Coronary artery (tissue), 2 donors: Measurements from ENCODE around the gene QRICH1.

ENCODE experiments used
- DNase-seq: peaks from one replicate; pipeline ENCODE4 v3.0.0-alpha.2; 2017; ENCODE audit warnings: low spot score
- H3K27ac ChIP-seq, 2 donors: fragments of 200-600 bp; sonication (generic); one replicate each; pipeline ENCODE4 v1.5.1; 2016 to 2019
- H3K4me3 ChIP-seq: fragments of 200-600 bp; sonication (generic); 2 replicates; pipeline ENCODE4 v1.5.1; 2016; ENCODE audit warnings: mild to moderate bottlenecking, moderate library complexity
- TF ChIP-seq, protein P1 (sequence below): fragments of 200-600 bp; sonication (generic); IDR thresholded peaks from one replicate; pipeline ENCODE4 v1.5.1; 2019; ENCODE audit warnings: antibody characterized with exemption

Gene QRICH1

DNA sequence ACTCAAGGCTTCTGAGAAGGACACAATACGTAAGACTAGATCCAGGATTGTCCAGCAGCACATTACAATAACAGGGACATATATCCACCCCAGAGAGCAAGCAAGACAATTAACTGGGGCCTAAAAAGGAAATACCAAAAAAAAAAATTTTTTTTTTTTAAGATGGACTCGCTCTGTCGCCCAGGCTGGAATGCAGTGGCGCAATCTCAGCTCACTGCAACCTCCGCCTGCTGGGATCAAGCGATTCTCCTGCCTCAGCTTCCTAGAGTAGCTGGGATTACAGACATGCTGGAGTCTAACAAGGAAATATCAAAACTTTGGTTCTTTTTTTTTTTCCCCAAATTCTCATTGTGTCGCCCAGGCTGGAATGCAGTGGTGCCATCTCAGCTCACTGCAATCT is 35.9 kb downstream of the QRICH1 start:
- H3K4me3 ChIP-seq, result no peak overlapping the region
- no peak overlapping the region for H3K27ac ChIP-seq
- TF ChIP-seq, protein P1, sequence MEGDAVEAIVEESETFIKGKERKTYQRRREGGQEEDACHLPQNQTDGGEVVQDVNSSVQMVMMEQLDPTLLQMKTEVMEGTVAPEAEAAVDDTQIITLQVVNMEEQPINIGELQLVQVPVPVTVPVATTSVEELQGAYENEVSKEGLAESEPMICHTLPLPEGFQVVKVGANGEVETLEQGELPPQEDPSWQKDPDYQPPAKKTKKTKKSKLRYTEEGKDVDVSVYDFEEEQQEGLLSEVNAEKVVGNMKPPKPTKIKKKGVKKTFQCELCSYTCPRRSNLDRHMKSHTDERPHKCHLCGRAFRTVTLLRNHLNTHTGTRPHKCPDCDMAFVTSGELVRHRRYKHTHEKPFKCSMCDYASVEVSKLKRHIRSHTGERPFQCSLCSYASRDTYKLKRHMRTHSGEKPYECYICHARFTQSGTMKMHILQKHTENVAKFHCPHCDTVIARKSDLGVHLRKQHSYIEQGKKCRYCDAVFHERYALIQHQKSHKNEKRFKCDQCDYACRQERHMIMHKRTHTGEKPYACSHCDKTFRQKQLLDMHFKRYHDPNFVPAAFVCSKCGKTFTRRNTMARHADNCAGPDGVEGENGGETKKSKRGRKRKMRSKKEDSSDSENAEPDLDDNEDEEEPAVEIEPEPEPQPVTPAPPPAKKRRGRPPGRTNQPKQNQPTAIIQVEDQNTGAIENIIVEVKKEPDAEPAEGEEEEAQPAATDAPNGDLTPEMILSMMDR, result no peak
- DNase-seq, result no peak

DNA sequence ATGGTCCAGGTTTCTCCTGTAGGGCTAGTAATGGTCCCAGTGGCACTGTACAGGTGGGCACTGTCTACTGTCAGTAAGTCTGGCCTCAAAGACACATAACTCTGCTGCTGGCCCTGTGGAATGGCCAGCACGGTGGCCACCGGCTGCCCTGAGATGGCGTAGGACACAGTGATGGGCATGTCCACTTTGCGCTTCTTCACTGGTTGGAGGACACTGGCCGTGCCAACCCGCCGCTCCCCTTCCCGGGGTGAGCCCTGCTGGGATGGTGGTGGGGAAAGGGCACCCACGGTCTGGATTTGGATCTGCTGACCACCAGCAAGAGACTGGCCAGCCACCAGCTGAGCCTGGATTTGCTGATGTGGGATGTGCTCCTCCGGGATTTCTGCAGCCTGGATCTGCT is 36.6 kb downstream of the QRICH1 start:
- Histone ChIP-seq H3K27ac (no peak overlapping the region), H3K4me3 (no peak overlapping the region)
- no peak for DNase-seq
- TF ChIP-seq, protein P1, result no peak

DNA sequence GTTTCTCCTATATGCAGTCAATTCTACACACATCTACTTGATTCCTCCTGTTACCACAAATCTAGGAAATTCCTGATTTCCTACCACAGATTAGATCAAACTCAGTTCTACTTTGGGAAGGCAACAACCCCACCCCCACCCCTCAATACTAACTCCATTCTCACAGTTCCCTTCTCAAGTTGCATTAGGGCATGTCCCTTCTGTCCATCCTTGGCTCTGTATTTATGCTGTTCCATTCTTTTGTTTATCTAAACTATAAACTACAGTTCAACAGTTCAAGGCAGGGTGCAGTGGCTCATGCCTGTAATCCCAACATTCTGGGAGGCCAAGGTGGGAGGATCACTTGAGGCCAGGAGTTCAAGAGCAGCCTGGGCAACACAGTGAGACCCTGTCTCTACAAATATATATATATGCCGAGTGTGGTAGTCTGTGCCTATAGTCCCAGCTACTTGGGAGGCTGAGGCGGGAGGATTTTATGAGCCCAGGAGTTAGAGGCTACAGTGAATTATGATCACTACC is 39.5 kb downstream of the QRICH1 start:
- H3K4me3 ChIP-seq, result no peak overlapping the region
- DNase-seq, result no peak
- no peak overlapping the region for H3K27ac ChIP-seq
- TF ChIP-seq, protein P1, result no peak

DNA sequence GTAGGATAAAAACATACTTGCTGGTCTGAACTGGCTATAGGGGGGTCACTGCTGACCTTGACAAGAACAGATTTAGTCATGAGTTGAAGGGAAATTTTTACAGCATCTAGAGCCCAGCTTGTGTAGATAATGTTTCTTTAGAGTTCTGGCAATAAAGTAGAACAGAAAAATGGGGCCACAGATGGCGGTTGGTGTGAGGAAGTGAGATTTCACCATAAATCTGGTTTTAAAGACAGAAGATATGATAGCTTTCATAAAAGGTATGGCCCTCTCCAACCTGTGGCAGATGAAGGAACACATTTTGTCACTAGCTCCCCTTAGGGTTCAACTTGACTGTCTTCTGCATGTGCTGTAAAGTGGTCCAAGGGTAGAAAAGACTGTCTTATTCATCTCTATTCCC is 40.3 kb downstream of the QRICH1 start:
- no peak for DNase-seq
- Histone ChIP-seq H3K4me3 (no peak overlapping the region), H3K27ac (no peak overlapping the region)
- TF ChIP-seq, protein P1, result no peak

DNA sequence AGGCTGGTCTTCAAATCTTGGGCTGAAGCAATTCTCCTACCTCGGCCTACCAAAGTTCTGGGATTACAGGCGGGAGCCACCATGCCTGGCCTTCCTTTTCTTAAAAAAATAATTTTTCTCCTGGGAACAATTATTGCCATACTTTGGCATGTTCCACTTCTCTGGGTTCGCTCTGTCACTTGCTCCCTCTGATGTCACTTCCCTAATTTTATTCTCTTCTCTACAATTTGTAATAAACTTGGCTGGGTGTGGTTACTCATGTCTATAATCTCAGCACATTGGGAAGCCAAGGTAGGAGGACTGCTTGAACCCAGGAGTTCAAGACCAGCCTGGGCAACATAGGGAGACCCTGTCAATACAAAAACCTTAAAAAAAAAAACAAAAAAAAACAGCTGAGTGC is 58.6 kb downstream of the QRICH1 start:
- DNase-seq, result no peak
- Histone ChIP-seq H3K4me3 (no peak overlapping the region), H3K27ac (peak overlapping the region in 1 of 2 donors; percentile 32)
- TF ChIP-seq, protein P1, result no peak

DNA sequence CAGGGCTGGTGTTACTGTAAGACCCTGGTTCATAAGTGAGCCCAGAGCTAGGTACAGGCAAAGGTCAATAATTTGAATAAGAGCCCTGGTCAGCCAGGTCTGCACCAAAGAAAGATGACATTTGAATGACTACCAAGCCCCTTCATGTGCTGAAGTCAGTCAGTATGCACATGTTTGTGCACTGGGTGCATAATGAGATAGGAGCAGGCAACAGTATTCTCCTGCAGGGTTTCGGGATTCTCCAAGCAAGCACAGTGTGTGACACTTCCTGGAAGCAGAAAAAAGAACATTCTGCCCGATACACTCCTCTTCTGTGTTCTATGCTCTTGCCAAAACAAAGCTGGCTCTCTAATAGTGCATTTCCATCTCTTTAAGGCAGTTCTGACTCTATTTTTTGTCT is 59.2 kb downstream of the QRICH1 start:
- no peak for DNase-seq
- H3K4me3 ChIP-seq, result no peak overlapping the region
- H3K27ac ChIP-seq, result peak overlapping the region in 1 of 2 donors; percentile 32
- TF ChIP-seq, protein P1, result no peak

DNA sequence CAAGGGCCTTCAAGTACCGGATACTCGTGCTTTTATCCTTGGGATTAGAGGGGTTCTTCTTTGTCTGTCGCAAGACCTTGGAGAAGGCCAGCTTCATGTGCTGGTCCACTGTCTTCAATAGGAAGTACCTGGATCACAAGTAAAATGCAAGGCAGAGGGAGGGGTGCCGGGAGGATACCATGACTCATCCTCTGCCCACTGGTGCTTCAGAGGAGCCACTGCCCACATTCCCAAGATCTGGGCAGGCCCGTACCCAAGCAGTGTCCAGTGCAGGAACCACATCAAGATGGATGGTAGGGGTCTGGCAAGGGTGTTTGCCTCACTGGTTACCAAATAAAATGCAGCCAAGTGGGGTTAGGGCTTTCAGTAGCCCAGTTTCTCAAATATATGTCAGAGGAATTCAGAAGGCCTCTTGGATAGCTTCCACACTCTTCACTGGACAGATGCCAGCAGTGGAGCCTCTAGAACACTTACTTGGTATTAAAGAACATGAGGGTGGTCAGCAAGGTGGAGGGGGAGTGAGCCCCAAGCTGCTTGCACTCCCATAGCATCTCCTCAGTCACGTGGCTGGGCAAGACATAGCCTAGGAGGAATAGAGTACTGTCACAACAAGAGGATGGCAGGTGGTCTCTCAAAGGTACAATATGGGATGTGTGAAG is 61.1 kb downstream of the QRICH1 start:
- no peak overlapping the region for H3K4me3 ChIP-seq
- DNase-seq, result no peak
- TF ChIP-seq, protein P1, result no peak
- no peak overlapping the region for H3K27ac ChIP-seq
